ENCODE measurements around the gene UBB.

The UBB gene

GRCh38 chr17:16351831-16352230 is 29.1 kb upstream of the UBB start:
- Histone ChIP-seq H3K79me2 (ENCODE audit: insufficient read depth, low read length) (peaks cover 41% of the 10 kb centered on the region), H3K4me3 (ENCODE audit: low read depth in 1 of 2, low read length in 2 of 2) (peak overlapping the region; percentile 90 to 97), H3K9ac (ENCODE audit: low read depth, low read length) (peak overlapping the region; percentile 98), H3K9me3 (ENCODE audit: insufficient read depth, low read length, severe bottlenecking) (no peaks in the 10 kb centered on the region), H3K27ac (ENCODE audit: low read length) (peak overlapping the region; percentile 88), H3K4me1 (ENCODE audit: insufficient read depth, low read length) (peaks cover 32% of the 10 kb centered on the region), H2AFZ (ENCODE audit: low read depth, low read length) (peak overlapping the region; percentile 91), H3K4me2 (ENCODE audit: insufficient read depth, low read length) (peak overlapping the region; percentile 91), H3K27me3 (ENCODE audit: insufficient read depth, low read length, poor library complexity) (no peaks in the 10 kb centered on the region), H3K36me3 (ENCODE audit: insufficient read depth, low read length) (peaks cover 31% of the 10 kb centered on the region), H4K20me1 (ENCODE audit: insufficient read depth, low read length) (peaks cover 10% of the 10 kb centered on the region; the same call in 1 of the 2 replicates)
- TF ChIP-seq EZH2 (IDR thresholded peaks at IDR 0.05; ENCODE audit: borderline replicate concordance, low read depth, low read length, severe bottlenecking), result no peak
- no peak for TF ChIP-seq CTCF (IDR thresholded peaks at IDR 0.05; ENCODE audit: borderline replicate concordance, extremely low read depth, low read length, poor library complexity, severe bottlenecking)
- ATAC-seq (ENCODE audit: insufficient read depth, low read depth) (no peak), DNase-seq (no peak)

GRCh38 chr17:16352303-16352666 is 28.6 kb upstream of the UBB start:
- TF ChIP-seq CTCF (IDR thresholded peaks at IDR 0.05; ENCODE audit: borderline replicate concordance, extremely low read depth, low read length, poor library complexity, severe bottlenecking) (no peak), EZH2 (IDR thresholded peaks at IDR 0.05; ENCODE audit: borderline replicate concordance, low read depth, low read length, severe bottlenecking) (no peak)
- ATAC-seq (ENCODE audit: insufficient read depth, low read depth), result peak; percentile 62
- Histone ChIP-seq H3K4me1 (ENCODE audit: insufficient read depth, low read length) (peaks cover 32% of the 10 kb centered on the region), H3K4me3 (ENCODE audit: low read depth in 1 of 2, low read length in 2 of 2) (peak overlapping the region; percentile 90 to 97), H3K4me2 (ENCODE audit: insufficient read depth, low read length) (peak overlapping the region; percentile 91), H4K20me1 (ENCODE audit: insufficient read depth, low read length) (peaks cover 10% of the 10 kb centered on the region; the same call in 1 of the 2 replicates), H3K9me3 (ENCODE audit: insufficient read depth, low read length, severe bottlenecking) (no peaks in the 10 kb centered on the region), H3K27me3 (ENCODE audit: insufficient read depth, low read length, poor library complexity) (no peaks in the 10 kb centered on the region), H3K9ac (ENCODE audit: low read depth, low read length) (peak overlapping the region; percentile 98), H3K36me3 (ENCODE audit: insufficient read depth, low read length) (peaks cover 26% of the 10 kb centered on the region), H2AFZ (ENCODE audit: low read depth, low read length) (peak overlapping the region; percentile 91), H3K27ac (ENCODE audit: low read length) (peak overlapping the region; percentile 88), H3K79me2 (ENCODE audit: insufficient read depth, low read length) (peaks cover 41% of the 10 kb centered on the region)
- peak; percentile 59 for DNase-seq

- Histone ChIP-seq H3K27me3 (ENCODE audit: insufficient read depth, low read length, poor library complexity) (no peaks in the 10 kb centered on the region), H3K4me1 (ENCODE audit: insufficient read depth, low read length) (peaks cover 32% of the 10 kb centered on the region), H3K79me2 (ENCODE audit: insufficient read depth, low read length) (peaks cover 41% of the 10 kb centered on the region), H2AFZ (ENCODE audit: low read depth, low read length) (peak overlapping the region; percentile 91), H3K9ac (ENCODE audit: low read depth, low read length) (peak overlapping the region; percentile 98), H3K36me3 (ENCODE audit: insufficient read depth, low read length) (peaks cover 23% of the 10 kb centered on the region), H3K27ac (ENCODE audit: low read length) (peak overlapping the region; percentile 88), H4K20me1 (ENCODE audit: insufficient read depth, low read length) (peaks cover 10% of the 10 kb centered on the region; the same call in 1 of the 2 replicates), H3K4me3 (ENCODE audit: low read depth in 1 of 2, low read length in 2 of 2) (peak overlapping the region; percentile 90 to 97), H3K9me3 (ENCODE audit: insufficient read depth, low read length, severe bottlenecking) (no peaks in the 10 kb centered on the region), H3K4me2 (ENCODE audit: insufficient read depth, low read length) (peak overlapping the region; percentile 91)
- TF ChIP-seq CTCF (IDR thresholded peaks at IDR 0.05; ENCODE audit: borderline replicate concordance, extremely low read depth, low read length, poor library complexity, severe bottlenecking), result no peak
- no peak for TF ChIP-seq EZH2 (IDR thresholded peaks at IDR 0.05; ENCODE audit: borderline replicate concordance, low read depth, low read length, severe bottlenecking)
- DNase-seq (peak; percentile 63), ATAC-seq (ENCODE audit: insufficient read depth, low read depth) (peak; percentile 66)
Measured at GRCh38 chr17:16352667-16353316, 28.1 kb upstream of the UBB start.
